Transverse colon (tissue), 4 donors: ENCODE data around the gene MUC15. TPM values are rescaled to one million over a fixed set of nuclear protein-coding genes. Genes with fewer than 3 reads are reported as not detected.
A peak's percentile ranks its signal among the peaks of the same experiment; 100 is the strongest.

ENCODE experiments used
- DNase-seq: peaks from one replicate; pipeline ENCODE4 v3.0.0-alpha.2; 2019
- H3K27ac ChIP-seq, 4 donors: fragments of 200-600 bp; sonication (generic); 2 replicates each; pipeline ENCODE4 v1.5.1; 2016 to 2018; ENCODE audit warnings: inconsistent platforms in 4 of 4
- H3K27me3 ChIP-seq: fragments of 200-600 bp; sonication (generic); 2 replicates; pipeline ENCODE4 v1.5.1; 2017; ENCODE audit warnings: inconsistent platforms
- H3K36me3 ChIP-seq, 4 donors: fragments of 200-600 bp; sonication (generic); 2 replicates each; pipeline ENCODE4 v1.5.1; 2017 to 2019; ENCODE audit warnings: inconsistent platforms in 4 of 4
- H3K4me1 ChIP-seq, 4 donors: fragments of 200-600 bp; sonication (generic); 2 replicates each; pipeline ENCODE4 v1.5.1; 2017 to 2020; ENCODE audit warnings: inconsistent platforms in 4 of 4
- H3K4me3 ChIP-seq, 4 donors: fragments of 200-600 bp; sonication (generic); 1 replicate in 1 of 4; 2 replicates in 3 of 4; pipeline versions ENCODE4 v1.5.1 to v1.6.1; 2017 to 2019; ENCODE audit warnings: inconsistent platforms in 4 of 4
- H3K9me3 ChIP-seq, 2 donors: fragments of 200-600 bp; sonication (generic); 2 replicates each; pipeline ENCODE4 v1.5.1; 2017 to 2019; ENCODE audit warnings: inconsistent platforms in 2 of 2
- CTCF ChIP-seq, 5 experiments: fragments of 200-600 bp in 3 of 5; fragments of 450-650 bp in 2 of 5; sonication (generic) in 3 of 5; IDR thresholded peaks; 1 replicate in 2 of 5; 2 replicates in 3 of 5; pipeline ENCODE4 v1.5.1; 2016 to 2017; ENCODE audit warnings: antibody characterized with exemption in 5 of 5, inconsistent platforms in 3 of 5, mild to moderate bottlenecking in 2 of 5, moderate library complexity in 1 of 5
- EP300 ChIP-seq: sonication (generic); formaldehyde crosslinking; IDR thresholded peaks from one replicate; pipeline ENCODE4 v1.6.1; 2017; ENCODE audit warnings: antibody characterized with exemption, low read depth
- POLR2A ChIP-seq: fragments of 450-650 bp; IDR thresholded peaks from one replicate; pipeline ENCODE4 v1.6.1; 2016; ENCODE audit warnings: antibody characterized with exemption, mild to moderate bottlenecking, moderate library complexity
- POLR2AphosphoS5 ChIP-seq, 3 donors: sonication (generic); formaldehyde crosslinking; IDR thresholded peaks; one replicate each; pipeline ENCODE4 v1.6.1; 2016; ENCODE audit warnings: antibody characterized with exemption in 3 of 3
- whole genome bisulfite sequencing, 2 donors: methylation state at CpG; one replicate each; pipeline ENCODE4 v1.1.5; 2018; ENCODE audit warnings: low coverage in 1 of 2; 5-methylcytosine and 5-hydroxymethylcytosine counted together
- in situ Hi-C, 4 donors: fragments of 200-750 bp; cut with MboI; loops; one replicate each; pipeline versions ENCODE4 v1.15.0 to v1.15.1; 2017; ENCODE audit warnings: low sequenced_read_pairs in 3 of 4, low pct_ligation_motif_present in 1 of 4, low pct_unique_long_range_greater_than_20kb in 1 of 4
- intact Hi-C: fragments of 100-400 bp; cut with DNase I; formaldehyde crosslinking; loops from one replicate; pipeline ENCODE4 v1.15.1; 2023; ENCODE audit warnings: low total_unique reads
- total RNA-seq, 4 donors: library from RNA; depleted of rRNA; stranded (reverse); fragments of >200 nt; gene quantifications; one replicate each; pipeline ENCODE4 v1.1.0, GENCODE V29; 2016

The MUC15 gene
- total RNA-seq, 4 donors from 2014 or later = not detected

- Histone ChIP-seq H3K36me3 (no peaks in the 10 kb centered on the region), H3K27me3 (no peaks in the 10 kb centered on the region), H3K27ac (no peak overlapping the region), H3K4me3 (no peak overlapping the region), H3K9me3 (no peaks in the 10 kb centered on the region), H3K4me1 (no peaks in the 10 kb centered on the region)
- DNase-seq = no peak
- in situ Hi-C loops = no loop called here
- intact Hi-C loops = no loop called here
- TF ChIP-seq POLR2A = no peak
- no peak for TF ChIP-seq EP300
- TF ChIP-seq POLR2AphosphoS5 (IDR thresholded peaks at IDR 0.05) = no peak
- TF ChIP-seq CTCF (IDR thresholded peaks at IDR 0.05) = no peak
- 36 to 50% methylated on average over 1 of the region's 1 CpG for WGBS, 2 donors
Observed at GRCh38 chr11:26527685-26528084, 44.4 kb downstream of the MUC15 start.

- no peaks in the 10 kb centered on the region for H3K27me3 ChIP-seq
- 71 to 76% methylated on average over 12 of the region's 12 CpGs for WGBS, 2 donors
- intact Hi-C loops (no loop called here), in situ Hi-C loops (no loop called here)
- DNase-seq = no peak
- no peaks in the 10 kb centered on the region for H3K36me3 ChIP-seq
- no peak overlapping the region for H3K4me3 ChIP-seq
- no peak overlapping the region for H3K27ac ChIP-seq
- TF ChIP-seq CTCF (IDR thresholded peaks at IDR 0.05) (peak in 2 of 5 experiments; percentile 3 to 17), EP300 (no peak)
- H3K9me3 ChIP-seq = no peaks in the 10 kb centered on the region
- H3K4me1 ChIP-seq = no peaks in the 10 kb centered on the region
Observed at GRCh38 chr11:26522912-26523610, 49.0 kb downstream of the MUC15 start.

GRCh38 chr11:26519469-26519868 lies 52.6 kb downstream of the MUC15 start:
- Histone ChIP-seq H3K27me3 (no peaks in the 10 kb centered on the region), H3K36me3 (no peaks in the 10 kb centered on the region), H3K9me3 (no peaks in the 10 kb centered on the region), H3K4me3 (no peak overlapping the region), H3K27ac (no peak overlapping the region), H3K4me1 (no peaks in the 10 kb centered on the region)
- intact Hi-C loops = no loop called here
- DNase-seq = no peak
- WGBS, 2 donors = 64 to 77% methylated on average over 1 to 2 of the region's 2 CpGs
- TF ChIP-seq EP300 (no peak), CTCF (IDR thresholded peaks at IDR 0.05) (no peak), POLR2AphosphoS5 (IDR thresholded peaks at IDR 0.05) (no peak), POLR2A (no peak)
- in situ Hi-C loops = no loop called here

GRCh38 chr11:26512196-26512595 lies 59.9 kb downstream of the MUC15 start:
- TF ChIP-seq EP300 (no peak), CTCF (IDR thresholded peaks at IDR 0.05) (no peak), POLR2A (no peak), POLR2AphosphoS5 (IDR thresholded peaks at IDR 0.05) (no peak)
- intact Hi-C loops (no loop called here), in situ Hi-C loops (no loop called here)
- no peak overlapping the region for H3K27ac ChIP-seq
- no peak overlapping the region for H3K4me3 ChIP-seq
- no peaks in the 10 kb centered on the region for H3K9me3 ChIP-seq
- no peaks in the 10 kb centered on the region for H3K36me3 ChIP-seq
- H3K4me1 ChIP-seq = no peaks in the 10 kb centered on the region
- WGBS, 2 donors = 59 to 60% methylated on average over 2 of the region's 2 CpGs
- H3K27me3 ChIP-seq = no peaks in the 10 kb centered on the region
- DNase-seq = no peak
